CD4-positive, alpha-beta T cell treated with Interleukin-6 at 100 ng/mL for 8 hours (primary cell): ENCODE data around the gene NEMP2.
"Not testable (repeated sequence)": the region's sequence is repeated elsewhere in the genome, so short reads cannot be mapped to it uniquely, and the experiment has no call there.

Experiments used
- DNase-seq: peaks from one replicate; pipeline ENCODE4 v3.0.0-alpha.2; 2020; ENCODE audit warnings: mixed read lengths, low spot score

The NEMP2 gene

GRCh38 chr2:190526105-190526750, 8.3 kb downstream of the NEMP2 start:
- DNase-seq: no peak

- DNase-seq: no peak
Observed at GRCh38 chr2:190524928-190525327, 9.6 kb downstream of the NEMP2 start.

- DNase-seq: peak; percentile 26
Observed at GRCh38 chr2:190519975-190520767, 14.4 kb downstream of the NEMP2 start.

GRCh38 chr2:190517468-190517867, 17.1 kb downstream of the NEMP2 start:
- DNase-seq: no peak

GRCh38 chr2:190515687-190516086, 18.8 kb downstream of the NEMP2 start:
- DNase-seq: peak; percentile 47

GRCh38 chr2:190514676-190515075, 19.8 kb downstream of the NEMP2 start:
- DNase-seq: no peak

- DNase-seq: no peak
Observed at GRCh38 chr2:190513877-190514276, 20.6 kb downstream of the NEMP2 start.

GRCh38 chr2:190512539-190513095, 21.9 kb downstream of the NEMP2 start:
- no peak for DNase-seq

- DNase-seq: no peak
Observed at GRCh38 chr2:190511104-190511503, 23.4 kb downstream of the NEMP2 start.

- not testable (repeated sequence) for DNase-seq
Observed at GRCh38 chr2:190509895-190510294, 24.6 kb downstream of the NEMP2 start.

GRCh38 chr2:190507135-190507534, 27.4 kb downstream of the NEMP2 start:
- DNase-seq: no peak

GRCh38 chr2:190506666-190507065, 27.9 kb downstream of the NEMP2 start:
- no peak for DNase-seq

- no peak for DNase-seq
Observed at GRCh38 chr2:190505696-190506095, 28.8 kb downstream of the NEMP2 start.

- DNase-seq: no peak
Observed at GRCh38 chr2:190504912-190505311, 29.6 kb downstream of the NEMP2 start.

- no peak for DNase-seq
Observed at GRCh38 chr2:190503088-190503487, 31.4 kb downstream of the NEMP2 start.

GRCh38 chr2:190501702-190502407, 32.7 kb downstream of the NEMP2 start:
- DNase-seq: no peak

- DNase-seq: no peak
Observed at GRCh38 chr2:190501231-190501630, 33.3 kb downstream of the NEMP2 start.

GRCh38 chr2:190500054-190500502, 34.4 kb downstream of the NEMP2 start:
- DNase-seq: no peak

- DNase-seq: no peak
Observed at GRCh38 chr2:190499273-190499672, 35.2 kb downstream of the NEMP2 start.

- no peak for DNase-seq
Observed at GRCh38 chr2:190497428-190497827, 37.1 kb downstream of the NEMP2 start.

GRCh38 chr2:190494600-190495227, 39.8 kb downstream of the NEMP2 start:
- not testable (repeated sequence) for DNase-seq

GRCh38 chr2:190493095-190493494, 41.4 kb downstream of the NEMP2 start:
- no peak for DNase-seq
